ENCODE measurements around the gene SPAAR. TPM values are rescaled to one million over a fixed set of nuclear protein-coding genes. Genes with fewer than 3 reads are reported as not detected.
A peak's percentile ranks its signal among the peaks of the same experiment; 100 is the strongest.

Gene SPAAR
- total RNA-seq, 2 donors from 2014 or later = 0.64 to 31.4 TPM

DNA sequence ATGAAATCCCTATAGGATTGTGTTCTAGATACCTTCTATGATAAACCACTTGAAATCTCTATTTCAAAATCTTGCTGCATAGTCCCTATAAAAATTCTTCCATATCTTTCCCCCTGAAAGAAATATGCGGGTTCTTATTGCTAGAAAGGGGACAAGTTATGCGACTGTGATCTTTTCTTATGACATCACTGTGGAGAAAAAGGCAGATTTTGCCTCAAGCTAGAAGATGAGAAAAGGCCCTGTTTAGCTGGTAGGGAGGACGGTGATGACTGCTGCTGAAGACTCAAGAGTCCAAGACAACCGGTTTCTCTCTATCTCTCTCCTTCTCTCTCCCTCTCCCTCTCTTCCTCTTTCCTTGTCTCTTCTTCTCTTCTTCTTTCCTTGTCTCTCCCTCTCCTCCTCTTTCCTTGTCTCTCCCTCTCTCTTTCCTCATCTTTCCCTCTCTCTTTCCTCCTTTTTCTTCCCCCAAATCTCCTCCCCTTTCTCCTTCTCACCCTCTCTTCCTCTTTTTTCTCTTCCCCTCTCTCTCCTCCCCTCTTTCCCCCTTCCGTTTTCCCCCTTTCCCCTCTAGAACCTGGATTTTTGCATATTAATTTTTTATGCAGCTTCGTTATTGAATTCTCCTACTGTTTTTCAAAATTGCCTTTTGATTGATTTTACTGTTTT, 43.4 kb downstream of the SPAAR start:
- H3K9me3 ChIP-seq = no peaks in the 10 kb centered on the region
- no peak overlapping the region for H3K27ac ChIP-seq
- H3K36me3 ChIP-seq = no peaks in the 10 kb centered on the region
- 71% methylated on average over 6 of the region's 6 CpGs for WGBS
- no peak for TF ChIP-seq CTCF (IDR thresholded peaks at IDR 0.05)
- TF ChIP-seq POLR2A (IDR thresholded peaks at IDR 0.05) = no peak
- no peak for TF ChIP-seq POLR2AphosphoS5 (IDR thresholded peaks at IDR 0.05)
- no peak overlapping the region for H3K4me3 ChIP-seq
- DNase-seq (ENCODE audit: low spot score) = no peak
- intact Hi-C loops (cut with DNase I) = no loop called here
- no peaks in the 10 kb centered on the region for H3K4me1 ChIP-seq (replicated peaks)
- no peaks in the 10 kb centered on the region for H3K27me3 ChIP-seq (replicated peaks; ENCODE audit: insufficient read depth)

- Histone ChIP-seq H3K4me3 (no peak overlapping the region), H3K4me1 (replicated peaks) (no peaks in the 10 kb centered on the region), H3K27me3 (replicated peaks; ENCODE audit: insufficient read depth) (no peaks in the 10 kb centered on the region), H3K9me3 (no peaks in the 10 kb centered on the region), H3K27ac (no peak overlapping the region), H3K36me3 (no peaks in the 10 kb centered on the region)
- peak; percentile 60 for DNase-seq (ENCODE audit: low spot score)
- intact Hi-C loops (cut with DNase I) = loop anchor here (5.0 kb wide), 1 partner anchor 67 kb away; no protein-coding TSS in a partner anchor
- TF ChIP-seq POLR2A (IDR thresholded peaks at IDR 0.05) = no peak
- peak; percentile 17 for TF ChIP-seq POLR2AphosphoS5 (IDR thresholded peaks at IDR 0.05)
- TF ChIP-seq CTCF (IDR thresholded peaks at IDR 0.05) = peak in 3 of 4 experiments; percentile 76 to 84 (median 80)
- WGBS = 5% methylated on average over 6 of the region's 6 CpGs
These were observed 45.8 kb downstream of the SPAAR start for GRCh38 chr9:35954942-35955546.

DNA sequence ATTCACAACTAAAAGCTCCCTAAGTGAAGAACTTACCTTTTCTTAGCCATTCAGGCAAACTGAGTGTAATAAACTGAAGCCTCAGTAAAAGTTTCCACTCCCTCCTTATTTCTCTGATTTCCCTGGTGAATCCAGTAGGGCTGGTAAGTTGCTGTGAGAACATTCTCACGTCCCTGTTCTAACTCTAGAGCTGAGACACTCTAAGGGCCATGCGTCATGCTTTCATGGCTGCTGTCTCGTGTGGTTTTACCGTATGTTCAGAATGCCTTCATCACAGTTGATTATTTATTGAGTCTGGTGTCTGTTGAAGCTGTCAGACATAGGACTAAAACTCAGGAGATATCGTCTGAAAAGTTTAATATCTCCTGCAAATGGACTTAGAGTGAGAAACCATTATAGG, 47.4 kb downstream of the SPAAR start:
- Histone ChIP-seq H3K27ac (no peak overlapping the region), H3K9me3 (no peaks in the 10 kb centered on the region), H3K27me3 (replicated peaks; ENCODE audit: insufficient read depth) (no peaks in the 10 kb centered on the region), H3K4me3 (no peak overlapping the region), H3K36me3 (no peaks in the 10 kb centered on the region), H3K4me1 (replicated peaks) (no peaks in the 10 kb centered on the region)
- intact Hi-C loops (cut with DNase I) = loop anchor here (5.0 kb wide), 1 partner anchor 66 kb away; no protein-coding TSS in a partner anchor
- WGBS = 88% methylated on average over 5 of the region's 5 CpGs
- no peak for DNase-seq (ENCODE audit: low spot score)
- TF ChIP-seq POLR2A (IDR thresholded peaks at IDR 0.05) = no peak
- TF ChIP-seq POLR2AphosphoS5 (IDR thresholded peaks at IDR 0.05) = no peak
- no peak for TF ChIP-seq CTCF (IDR thresholded peaks at IDR 0.05)

GRCh38 chr9:35958104-35958837, 49.0 kb downstream of the SPAAR start, which contains the start of gene OR2S2:
TSS of gene OR2S2 (minus strand) at chr9:35958154. CDS start at chr9:35958098, 56 bp downstream.
- 84% methylated on average over 5 of the region's 5 CpGs for WGBS
- no peaks in the 10 kb centered on the region for H3K4me1 ChIP-seq (replicated peaks)
- H3K27me3 ChIP-seq (replicated peaks; ENCODE audit: insufficient read depth) = no peaks in the 10 kb centered on the region
- H3K36me3 ChIP-seq = no peaks in the 10 kb centered on the region
- no peaks in the 10 kb centered on the region for H3K9me3 ChIP-seq
- intact Hi-C loops (cut with DNase I) = loop anchor here (5.0 kb wide), 1 partner anchor 64 kb away; no protein-coding TSS in a partner anchor
- no peak for TF ChIP-seq CTCF (IDR thresholded peaks at IDR 0.05)
- TF ChIP-seq POLR2A (IDR thresholded peaks at IDR 0.05) = no peak
- no peak for TF ChIP-seq POLR2AphosphoS5 (IDR thresholded peaks at IDR 0.05)
- no peak within 1 kb of the TSS for H3K4me3 ChIP-seq
- DNase-seq (ENCODE audit: low spot score) = no peak
- no peak within 1 kb of the TSS for H3K27ac ChIP-seq

All from prostate gland (tissue), 2 donors.